Testis (tissue), 2 donors: ENCODE data around the gene ATP11A.

ENCODE experiments used
- POLR2A ChIP-seq: fragments of 450-650 bp; IDR thresholded peaks from one replicate; pipeline ENCODE4 v1.6.1; 2017; ENCODE audit warnings: antibody characterized with exemption, mild to moderate bottlenecking, moderate library complexity
- TF ChIP-seq, protein P1 (sequence below), 3 experiments: fragments of 450-650 bp in 2 of 3; fragments of 200-600 bp in 1 of 3; sonication (generic) in 1 of 3; IDR thresholded peaks; one replicate each; pipeline ENCODE4 v1.5.1; 2016 to 2019; ENCODE audit warnings: antibody characterized with exemption in 3 of 3, mild to moderate bottlenecking in 2 of 3, moderate library complexity in 1 of 3

DNA sequence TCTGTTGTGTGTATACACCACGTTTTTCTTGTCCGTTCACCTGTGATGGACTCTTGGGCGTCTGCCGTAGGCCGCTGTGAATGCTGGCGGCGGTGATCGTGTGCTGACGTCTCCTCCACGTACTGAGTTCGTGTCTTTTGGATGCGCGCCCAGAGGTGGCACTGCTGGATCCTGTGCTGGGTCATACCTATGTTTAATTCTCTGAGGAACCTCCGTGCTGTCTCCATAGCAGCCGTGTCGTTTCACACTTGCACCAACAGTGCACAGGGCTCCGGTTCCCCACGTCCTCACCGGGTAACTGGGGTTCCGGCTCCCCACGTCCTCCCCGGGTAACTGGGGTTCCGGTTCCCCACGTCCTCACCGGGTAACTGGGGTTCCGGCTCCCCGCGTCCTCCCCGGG lies 56.2 kb downstream of the ATP11A start:
- TF ChIP-seq, protein P1, sequence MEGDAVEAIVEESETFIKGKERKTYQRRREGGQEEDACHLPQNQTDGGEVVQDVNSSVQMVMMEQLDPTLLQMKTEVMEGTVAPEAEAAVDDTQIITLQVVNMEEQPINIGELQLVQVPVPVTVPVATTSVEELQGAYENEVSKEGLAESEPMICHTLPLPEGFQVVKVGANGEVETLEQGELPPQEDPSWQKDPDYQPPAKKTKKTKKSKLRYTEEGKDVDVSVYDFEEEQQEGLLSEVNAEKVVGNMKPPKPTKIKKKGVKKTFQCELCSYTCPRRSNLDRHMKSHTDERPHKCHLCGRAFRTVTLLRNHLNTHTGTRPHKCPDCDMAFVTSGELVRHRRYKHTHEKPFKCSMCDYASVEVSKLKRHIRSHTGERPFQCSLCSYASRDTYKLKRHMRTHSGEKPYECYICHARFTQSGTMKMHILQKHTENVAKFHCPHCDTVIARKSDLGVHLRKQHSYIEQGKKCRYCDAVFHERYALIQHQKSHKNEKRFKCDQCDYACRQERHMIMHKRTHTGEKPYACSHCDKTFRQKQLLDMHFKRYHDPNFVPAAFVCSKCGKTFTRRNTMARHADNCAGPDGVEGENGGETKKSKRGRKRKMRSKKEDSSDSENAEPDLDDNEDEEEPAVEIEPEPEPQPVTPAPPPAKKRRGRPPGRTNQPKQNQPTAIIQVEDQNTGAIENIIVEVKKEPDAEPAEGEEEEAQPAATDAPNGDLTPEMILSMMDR (IDR thresholded peaks at IDR 0.05) = no peak
- no peak for TF ChIP-seq POLR2A
